DMS114 treated with DMSO at 0.1 percent for 48 hours (cell line): ENCODE measurements around the gene BOLA3.
"Not testable (repeated sequence)": the region's sequence is repeated elsewhere in the genome, so short reads cannot be mapped to it uniquely, and the experiment has no call there.

Experiments used
- DNase-seq: peaks from one replicate; lab custom pipeline; 2025; ENCODE audit not compliant: unreplicated experiment; lab: John Stamatoyannopoulos, UW

Gene BOLA3

DNA sequence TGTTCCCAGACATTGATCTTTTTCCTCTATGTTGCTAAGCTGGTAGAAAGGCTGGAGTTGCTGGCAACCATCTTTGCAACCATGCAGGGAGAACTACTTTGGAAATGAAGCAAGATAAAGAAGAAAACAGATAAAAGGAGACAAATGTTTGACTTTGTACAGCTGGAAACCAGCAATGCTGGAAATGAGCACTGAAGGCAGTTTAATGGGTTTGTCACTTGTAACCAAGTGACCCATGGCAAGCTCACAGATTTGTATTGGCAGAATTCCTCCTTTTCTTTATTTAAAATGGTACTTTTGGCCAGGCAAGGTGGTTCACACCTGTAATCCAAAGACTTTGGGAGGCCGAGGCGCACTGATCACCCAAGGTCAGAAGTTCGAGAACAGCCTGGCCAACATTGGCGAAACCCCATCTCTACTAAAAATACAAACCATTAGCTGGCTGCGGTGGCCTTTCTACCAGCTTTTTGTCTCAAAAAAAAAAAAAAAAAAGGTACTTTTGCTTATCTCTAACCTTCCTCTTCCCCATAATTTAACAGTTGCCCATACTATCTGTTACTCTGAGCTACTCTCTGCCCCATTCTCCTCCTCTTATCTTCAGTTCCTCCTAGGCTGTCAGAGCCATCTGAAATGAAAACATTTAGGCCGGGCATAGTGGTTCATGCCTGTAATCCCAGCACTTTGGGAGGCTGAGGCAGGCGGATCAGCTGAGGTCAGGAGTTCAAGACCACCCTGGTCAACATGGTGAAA lies 2.0 kb upstream of the BOLA3 start:
- no peak for DNase-seq

DNA sequence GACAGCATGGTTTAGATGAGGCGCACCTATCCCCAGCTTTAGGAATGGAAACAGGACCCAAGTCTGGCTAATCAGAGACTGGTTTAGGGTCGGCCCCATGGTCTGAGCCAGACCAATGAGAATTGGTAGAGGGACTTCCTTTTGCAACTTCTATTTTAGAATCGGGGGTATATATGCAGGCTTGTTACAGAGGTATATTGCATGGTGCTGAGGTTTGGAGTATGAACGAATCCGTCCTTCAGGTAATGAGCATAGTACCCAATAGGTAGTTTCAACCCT lies 1.5 kb upstream of the BOLA3 start:
- DNase-seq = no peak

DNA sequence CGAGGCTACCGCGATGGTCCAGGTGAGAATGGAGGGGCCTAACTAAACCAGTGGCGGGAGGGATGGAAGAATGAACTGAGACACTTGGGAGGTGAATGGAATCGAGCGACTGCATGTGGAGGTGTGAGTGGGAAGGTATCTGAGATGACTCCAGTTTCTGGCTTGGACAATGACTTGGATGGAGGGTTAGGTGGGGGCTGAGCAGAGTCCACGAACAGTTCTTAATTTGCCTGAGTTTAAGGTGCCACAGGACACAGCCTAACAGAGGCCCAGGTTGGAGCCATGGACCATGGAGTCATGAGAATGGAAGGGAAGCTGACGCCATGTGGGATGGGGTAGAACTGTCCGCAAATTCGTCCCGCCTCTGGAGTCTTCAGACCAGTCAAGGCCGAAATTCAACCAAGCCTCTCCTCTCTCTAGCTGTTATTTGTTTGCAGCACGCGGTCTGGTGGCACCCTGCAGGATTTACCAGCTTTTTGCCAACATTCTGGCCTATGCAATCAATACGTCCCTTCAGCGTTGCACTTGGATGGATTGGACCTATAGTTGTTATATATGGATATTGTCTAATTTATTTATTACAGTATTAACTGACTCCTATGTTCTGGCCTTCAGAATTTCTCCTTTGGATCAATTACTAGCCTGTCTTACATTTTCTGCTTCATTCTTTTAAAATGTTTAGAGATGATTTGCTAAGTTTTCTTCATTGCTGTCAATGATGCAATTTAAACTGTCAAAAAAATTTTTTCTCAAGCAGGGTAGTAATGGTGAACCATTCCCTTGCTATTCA lies 940 bp upstream of the BOLA3 start:
- DNase-seq = peak; percentile 46

DNA sequence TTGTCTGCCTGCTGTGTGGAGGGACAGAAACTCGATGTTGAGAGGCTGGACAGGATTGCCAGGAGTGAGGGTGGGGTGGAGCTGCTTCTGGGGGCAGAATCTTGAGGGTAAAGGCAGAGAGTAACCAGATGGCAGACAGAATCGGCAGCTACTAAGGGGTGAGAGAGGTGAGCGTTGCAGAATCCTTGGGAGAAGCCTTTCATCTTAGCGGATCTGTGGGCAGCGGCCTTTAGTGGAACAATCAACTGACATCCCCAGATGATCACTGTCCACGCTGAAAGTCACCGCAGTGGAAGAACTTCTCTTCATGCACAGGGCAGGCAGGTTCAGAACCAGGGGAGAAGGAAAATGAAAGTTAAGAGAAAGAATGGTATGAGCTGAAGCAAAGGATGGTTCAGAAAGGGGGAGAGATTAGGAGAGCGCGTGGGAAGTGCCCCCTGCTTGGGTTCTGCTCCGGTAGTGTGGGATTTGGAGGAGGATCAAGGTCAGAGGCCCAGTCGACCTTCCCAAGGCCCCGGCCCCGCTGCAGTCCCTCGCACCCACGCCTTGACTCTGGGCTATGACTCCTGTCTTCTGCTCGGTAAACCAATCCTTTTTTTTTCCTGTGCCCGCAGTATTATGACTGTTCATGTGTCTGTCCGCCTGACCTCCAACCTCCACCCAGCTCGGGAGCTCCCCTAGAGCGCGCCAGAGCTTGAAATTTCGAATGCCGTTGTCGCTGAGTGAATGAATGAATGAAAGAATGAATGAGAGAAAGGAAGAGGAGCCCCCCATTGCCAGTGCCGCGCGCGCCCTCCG lies 584 bp downstream of the BOLA3 start:
- no peak for DNase-seq

DNA sequence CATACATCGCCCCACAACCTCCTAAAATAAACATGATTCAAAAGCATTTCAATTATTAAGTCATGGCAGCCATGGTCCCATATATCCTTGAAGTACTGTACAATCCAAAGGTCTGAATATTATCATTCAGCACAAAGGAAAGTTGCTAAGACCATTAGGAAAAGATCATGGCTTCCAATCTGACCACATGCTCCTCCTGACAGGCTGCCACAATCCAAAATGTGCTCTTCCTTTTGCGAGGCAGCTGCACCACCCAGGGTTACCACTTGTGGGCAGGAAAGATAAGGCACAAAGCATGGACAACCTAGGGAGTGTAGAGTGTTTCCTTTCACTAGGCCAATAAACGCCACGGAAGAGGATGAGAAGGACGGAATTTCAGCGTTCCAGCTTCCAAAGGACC lies 5.4 kb downstream of the BOLA3 start:
- no peak for DNase-seq

DNA sequence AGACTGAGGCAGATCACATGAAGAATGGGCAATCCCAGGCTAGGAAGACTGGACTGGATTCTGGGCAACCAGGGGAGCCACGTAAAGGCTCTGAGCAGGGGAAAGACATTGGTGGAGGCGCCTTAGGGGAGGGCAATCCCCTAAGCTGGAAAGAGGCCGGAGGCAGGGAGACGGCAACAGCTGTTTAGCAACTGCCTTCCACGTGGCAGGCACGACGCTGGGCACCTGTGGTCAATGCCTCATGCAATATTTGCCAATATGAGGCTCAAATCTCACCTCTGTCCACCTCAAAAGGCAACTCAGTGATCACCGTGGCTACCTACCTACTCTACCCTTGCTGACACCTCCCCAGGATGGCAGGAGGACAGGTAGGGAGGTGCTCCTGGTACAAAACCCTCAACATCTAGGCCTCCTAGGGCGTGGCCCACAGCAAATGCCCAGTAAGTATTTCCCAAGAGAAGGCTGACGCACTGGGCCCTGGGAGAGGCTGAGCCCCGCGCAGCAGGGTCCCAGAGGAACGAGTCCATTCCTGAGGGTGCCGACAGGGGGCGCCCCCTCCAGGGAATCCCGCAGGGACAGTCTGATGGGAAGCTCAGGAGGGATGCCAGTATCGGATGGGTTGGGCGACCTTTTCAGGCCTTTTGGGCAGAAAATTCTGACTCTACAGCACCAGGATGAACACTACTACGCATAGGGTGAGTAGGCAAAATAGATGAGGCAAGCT lies 8.9 kb downstream of the BOLA3 start:
- DNase-seq = no peak

DNA sequence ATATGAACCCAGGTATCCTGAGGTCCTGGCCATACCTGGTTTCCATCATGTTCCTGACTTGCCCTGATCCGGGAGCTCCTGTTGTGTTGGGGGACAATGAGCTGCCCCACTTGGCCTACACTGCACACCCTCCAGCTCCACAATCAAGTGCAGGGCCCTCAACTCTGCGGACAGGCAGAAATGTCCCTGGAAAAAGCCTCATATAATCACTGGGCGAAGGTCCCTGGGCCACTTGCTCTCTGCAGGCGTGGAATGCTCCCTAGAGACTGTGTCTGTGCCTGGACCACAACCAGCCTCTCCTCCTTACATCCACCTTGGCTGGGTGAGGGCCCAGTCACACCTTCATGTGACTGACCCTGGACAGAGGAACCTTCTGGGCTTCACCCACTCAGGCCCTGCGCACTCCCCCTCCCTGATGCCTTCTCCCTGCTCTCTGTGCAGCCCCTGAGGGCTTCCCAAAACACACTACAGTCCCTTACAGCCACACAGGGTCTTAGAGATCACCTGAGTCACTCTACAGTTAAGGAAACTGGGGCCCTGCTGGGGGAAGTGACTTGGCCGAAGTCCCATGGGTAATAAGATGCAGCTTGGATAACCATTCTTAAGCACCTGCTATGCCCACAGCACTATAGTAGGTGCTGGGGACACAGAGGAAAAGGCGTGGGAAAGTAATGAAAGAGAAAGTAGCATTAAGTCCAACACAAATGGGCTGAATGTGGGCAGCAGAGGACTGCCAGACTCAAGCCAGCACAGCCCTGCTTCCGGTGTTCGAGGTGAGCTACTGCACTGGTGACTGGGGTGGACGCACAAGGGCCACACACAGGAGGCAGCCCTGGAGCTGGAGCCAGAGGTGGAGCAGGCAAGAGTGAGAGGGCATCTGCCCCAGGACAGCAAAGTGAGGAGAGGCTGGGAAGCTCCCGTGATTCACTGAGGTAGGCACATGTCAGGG lies 9.8 kb downstream of the BOLA3 start:
- no peak for DNase-seq

DNA sequence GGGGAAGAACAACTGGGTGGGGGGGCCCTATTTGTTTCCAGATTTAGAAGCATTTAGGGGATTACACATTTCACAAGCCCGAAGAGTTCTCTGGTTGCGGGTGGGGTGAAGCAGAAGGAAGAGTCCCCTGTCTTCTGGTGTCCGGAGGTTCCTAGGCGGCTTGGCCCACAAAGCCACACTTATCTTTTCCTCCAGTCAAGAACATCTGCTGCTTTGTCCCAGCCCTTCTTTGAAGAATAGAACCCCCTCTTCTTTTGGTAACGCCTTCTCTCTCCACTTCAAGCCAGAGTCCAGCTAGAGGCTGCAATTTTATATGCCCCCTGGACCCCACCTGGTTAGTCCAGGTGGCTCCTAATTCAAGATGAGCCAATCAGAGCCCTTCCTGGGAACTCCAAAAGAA lies 15.8 kb downstream of the BOLA3 start:
- no peak for DNase-seq

DNA sequence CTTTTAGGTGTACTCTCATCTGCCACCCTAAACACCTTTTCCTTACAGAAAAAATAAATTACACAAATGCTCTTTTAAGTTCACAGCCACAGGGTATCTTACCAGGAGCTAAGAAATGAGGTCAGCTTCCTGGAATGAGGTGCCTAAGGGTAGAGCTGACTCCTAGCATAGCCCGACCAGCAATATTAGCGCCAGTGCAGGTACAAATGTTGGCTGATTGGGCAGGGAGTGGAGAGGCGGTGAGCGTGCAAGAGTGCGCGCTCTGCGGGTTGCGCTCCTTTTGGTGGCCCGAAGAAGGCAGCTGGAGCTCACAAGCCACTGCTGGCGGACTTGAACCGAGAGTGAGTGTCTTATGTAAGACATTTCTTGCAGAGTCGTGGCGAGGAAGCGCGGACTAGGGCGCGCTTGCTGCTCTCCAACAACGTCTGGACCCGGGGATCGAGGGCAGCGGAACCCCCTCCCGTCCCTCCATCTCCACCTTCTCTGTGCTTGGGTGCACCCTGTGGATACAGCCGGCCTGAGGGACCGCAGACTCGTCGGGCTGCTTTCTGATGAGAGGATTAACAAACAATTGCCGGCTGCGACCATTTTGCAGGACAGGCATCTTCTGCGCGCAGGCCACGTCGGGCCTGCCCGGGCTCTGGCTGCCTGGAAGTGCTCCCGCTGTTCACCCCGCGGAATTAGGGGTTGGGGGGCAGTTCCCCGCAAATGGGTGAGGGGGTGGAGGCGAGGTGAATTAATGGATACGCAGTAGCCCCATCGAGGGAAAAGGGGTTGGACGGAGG lies 17.3 kb downstream of the BOLA3 start:
- no peak for DNase-seq

DNA sequence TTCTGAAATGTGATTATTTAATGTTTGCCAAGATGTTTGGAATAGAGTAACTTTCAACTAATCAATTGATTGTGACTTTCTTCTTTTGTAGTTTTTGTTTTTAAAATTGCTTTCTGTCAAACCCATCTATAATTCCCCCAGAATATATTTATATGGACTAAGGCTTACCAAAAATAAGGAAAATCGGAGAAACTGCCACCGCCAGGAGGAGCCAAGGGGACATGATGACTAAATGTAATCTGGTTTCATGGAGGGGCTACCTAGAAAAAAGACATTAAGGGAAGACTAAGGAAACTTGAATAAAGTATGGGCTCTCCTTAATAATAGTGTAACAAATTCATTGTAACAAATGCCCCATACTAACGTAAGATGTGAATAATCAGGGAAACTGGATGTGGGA lies 19.5 kb downstream of the BOLA3 start:
- no peak for DNase-seq

DNA sequence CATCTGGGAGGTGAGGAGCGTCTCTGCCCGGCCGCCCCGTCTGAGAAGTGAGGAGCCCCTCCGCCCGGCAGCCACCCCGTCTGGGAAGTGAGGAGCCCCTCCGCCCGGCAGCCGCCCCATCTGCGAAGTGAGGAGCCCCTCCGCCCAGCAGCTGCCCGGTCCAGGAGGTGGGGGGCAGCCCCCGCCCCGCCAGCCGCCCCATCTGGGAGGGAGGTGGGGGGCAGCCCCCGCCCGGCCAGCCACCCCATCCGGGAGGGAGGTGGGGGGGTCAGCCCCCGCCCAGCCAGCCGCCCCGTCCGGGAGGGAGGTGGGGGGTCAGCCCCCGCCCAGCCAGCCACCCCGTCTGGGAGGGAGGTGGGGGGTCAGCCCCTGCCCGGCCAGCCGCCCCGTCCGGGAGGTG lies 23.8 kb downstream of the BOLA3 start:
- DNase-seq = not testable (repeated sequence)

DNA sequence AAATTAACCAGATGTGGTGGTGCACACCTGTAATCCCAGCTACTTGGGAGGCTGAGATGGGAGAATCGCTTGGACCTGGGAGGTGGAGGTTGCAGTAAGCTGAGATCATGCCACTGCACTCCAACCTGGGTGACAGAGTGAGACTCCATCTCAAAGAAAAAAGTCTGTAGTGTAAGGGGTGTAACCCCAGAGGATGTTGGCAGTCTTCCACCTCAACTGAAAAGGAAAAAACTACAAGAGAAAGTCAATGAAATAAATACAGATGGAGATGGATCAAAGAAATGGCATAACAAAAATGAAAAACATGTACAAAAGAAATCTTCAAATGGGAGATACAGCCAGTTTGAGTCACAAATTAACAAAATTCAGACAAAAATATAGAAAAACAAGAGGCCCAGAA lies 25.9 kb downstream of the BOLA3 start:
- DNase-seq = not testable (repeated sequence)

DNA sequence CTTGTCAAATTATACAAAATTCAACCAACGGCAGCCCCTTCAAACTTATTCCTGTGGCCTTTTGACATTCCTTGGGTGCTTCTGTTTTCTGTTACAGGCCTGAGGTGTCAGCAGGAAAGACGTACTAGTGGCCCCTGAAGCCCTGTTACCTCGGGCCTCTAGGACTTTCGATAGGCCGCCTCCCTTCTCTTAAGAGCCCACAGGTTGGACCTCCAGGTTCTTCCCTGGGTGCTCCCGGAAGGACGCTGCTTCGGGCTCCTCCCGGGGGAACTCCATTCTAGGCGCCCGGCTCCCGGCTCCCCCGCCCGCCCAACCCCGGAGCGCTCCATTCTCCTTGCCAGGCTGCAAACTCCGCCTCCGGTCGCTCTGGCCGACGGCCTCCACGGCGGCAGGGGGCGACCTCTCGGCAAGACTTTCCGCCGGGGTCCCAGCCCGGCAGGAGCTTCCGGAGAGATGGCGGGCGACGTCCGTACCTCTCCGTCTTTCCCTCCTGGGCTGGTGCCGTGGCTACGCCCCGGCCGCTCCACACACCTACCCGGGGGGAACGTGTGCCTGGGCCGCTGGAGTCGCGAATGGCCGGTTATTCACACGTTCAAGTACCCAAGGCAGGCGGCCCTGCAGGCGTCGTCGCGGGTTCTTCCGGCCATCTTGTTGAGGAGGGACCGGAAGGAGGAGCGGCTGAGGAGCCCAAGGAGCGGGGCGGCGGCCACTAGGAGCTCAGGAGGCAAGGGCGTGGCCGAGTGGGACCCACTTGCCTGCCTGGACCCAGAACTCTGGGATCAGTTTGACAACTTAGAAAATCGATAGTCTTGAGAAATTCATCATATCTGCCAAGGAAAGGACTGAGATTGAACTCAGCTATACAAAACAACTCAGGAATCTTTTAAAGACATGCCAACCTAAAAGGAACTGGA lies 27.5 kb downstream of the BOLA3 start:
- peak; percentile 90 for DNase-seq

DNA sequence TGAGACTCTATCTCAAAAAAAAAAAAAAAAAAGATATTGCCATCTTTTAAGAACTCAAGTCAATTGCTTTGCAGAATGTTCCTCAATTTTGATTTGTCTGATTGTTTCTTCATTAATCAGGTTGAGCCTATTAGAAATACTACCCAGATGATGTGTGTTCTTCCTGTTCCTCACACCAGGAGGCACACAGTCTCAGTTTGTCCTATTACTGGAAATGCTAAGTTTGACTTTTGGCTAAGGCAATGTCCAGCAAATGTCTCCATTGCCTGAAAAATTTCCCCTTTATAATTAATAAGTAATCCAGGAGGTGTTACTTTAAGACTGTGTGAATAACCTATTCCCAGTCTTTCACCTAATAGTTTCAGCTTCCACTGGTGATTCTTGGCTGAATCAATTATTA lies 28.4 kb downstream of the BOLA3 start:
- no peak for DNase-seq

DNA sequence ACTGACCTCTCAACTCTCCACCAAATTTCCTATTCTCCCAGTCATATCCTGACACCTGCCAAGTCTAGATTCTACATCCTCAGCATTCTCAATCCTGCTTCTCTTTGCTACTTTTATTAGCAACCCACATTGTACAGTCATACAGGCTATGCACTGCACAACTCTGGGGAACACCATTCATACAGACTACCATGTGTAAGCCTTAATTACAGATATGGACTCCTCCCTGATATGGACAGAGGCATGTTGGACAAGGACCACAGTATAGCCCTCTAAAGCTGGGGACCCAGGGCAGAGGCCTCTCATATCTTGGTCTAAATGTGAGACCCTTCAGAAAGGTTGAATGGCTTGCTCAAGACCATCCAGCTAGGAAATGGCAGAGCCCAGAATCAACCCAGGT lies 36.3 kb downstream of the BOLA3 start:
- no peak for DNase-seq

DNA sequence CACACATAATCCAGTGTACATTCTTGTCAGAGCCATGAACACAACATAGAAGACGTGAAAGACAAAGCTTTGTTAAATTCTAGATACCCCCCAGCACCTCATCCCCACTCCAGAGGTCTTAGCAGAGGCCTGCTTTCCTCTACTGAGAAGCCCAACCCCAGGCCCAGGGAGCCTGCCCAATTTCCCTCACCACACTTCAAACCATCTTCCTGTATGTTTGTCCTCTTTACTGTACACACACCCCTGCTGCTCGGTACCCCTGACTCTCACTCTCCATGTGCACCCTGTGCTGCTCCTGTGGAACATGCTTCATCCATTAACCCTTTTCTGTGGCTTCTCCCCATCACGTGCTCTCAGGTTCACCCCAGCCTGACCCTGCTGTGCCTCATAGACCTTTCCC lies 37.2 kb downstream of the BOLA3 start:
- DNase-seq = no peak

DNA sequence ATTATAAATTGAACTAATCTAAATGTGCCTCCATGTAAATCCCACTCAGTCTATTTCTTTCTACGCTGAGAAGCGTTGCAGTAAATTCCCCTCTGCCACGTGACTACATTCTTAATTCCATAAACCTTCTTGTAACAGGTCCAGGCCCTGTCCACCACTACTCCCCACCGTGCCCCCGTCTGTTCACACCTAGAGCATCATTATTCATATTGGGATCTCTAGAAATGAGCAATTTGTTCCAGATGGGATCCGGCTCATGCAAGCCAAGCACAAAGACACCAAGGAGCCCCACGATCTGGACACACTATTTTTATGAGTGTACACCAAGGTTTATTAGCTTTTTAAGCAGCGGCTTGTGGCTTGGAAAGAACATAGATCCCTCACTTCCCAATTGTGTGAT lies 38.2 kb downstream of the BOLA3 start:
- DNase-seq = no peak

DNA sequence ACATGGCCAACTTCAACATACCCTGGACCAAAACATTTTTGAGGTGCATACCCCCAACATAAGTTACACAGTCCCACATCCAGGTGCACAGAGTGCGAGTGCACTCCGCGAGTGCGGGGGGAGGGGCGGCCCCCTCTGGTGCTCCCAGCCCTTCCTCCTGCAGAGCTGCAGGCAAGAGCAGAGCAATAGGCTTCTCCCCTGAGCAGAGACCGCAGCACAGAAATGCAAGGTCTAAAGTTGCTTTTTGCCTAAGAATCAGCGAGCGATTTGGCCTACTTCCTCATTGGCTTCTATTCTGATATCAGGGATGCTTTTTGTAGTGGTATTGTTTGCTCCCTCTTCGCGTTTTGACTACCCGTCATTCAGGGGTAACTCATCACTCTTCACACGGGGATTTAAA lies 40.6 kb downstream of the BOLA3 start:
- no peak for DNase-seq
